Skin epidermis (tissue), 12 donors: ENCODE measurements around the gene SLC23A1.
"Not testable (repeated sequence)": the region's sequence is repeated elsewhere in the genome, so short reads cannot be mapped to it uniquely, and the experiment has no call there.

Experiments
- H3K27ac ChIP-seq, 21 experiments: fragments of 200-600 bp; sonication (generic) in 11 of 21; one replicate each; pipeline ENCODE4 v1.5.0; 2020; ENCODE audit warnings: mild to moderate bottlenecking in 3 of 21, inconsistent platforms in 2 of 21, moderate library complexity in 2 of 21
- H3K4me3 ChIP-seq, 7 experiments: fragments of 200-600 bp; sonication (generic) in 2 of 7; one replicate each; pipeline ENCODE4 v1.5.0; 2020; ENCODE audit warnings: inconsistent platforms in 2 of 7, mild to moderate bottlenecking in 2 of 7, moderate library complexity in 1 of 7

Gene SLC23A1

GRCh38 chr5:139378101-139378825 lies 4.8 kb downstream of the SLC23A1 start:
- Histone ChIP-seq H3K27ac (no peak overlapping the region), H3K4me3 (no peak overlapping the region)

- no peak overlapping the region for H3K27ac ChIP-seq
- no peak overlapping the region for H3K4me3 ChIP-seq
Observed at GRCh38 chr5:139377226-139377625, 5.9 kb downstream of the SLC23A1 start.

DNA sequence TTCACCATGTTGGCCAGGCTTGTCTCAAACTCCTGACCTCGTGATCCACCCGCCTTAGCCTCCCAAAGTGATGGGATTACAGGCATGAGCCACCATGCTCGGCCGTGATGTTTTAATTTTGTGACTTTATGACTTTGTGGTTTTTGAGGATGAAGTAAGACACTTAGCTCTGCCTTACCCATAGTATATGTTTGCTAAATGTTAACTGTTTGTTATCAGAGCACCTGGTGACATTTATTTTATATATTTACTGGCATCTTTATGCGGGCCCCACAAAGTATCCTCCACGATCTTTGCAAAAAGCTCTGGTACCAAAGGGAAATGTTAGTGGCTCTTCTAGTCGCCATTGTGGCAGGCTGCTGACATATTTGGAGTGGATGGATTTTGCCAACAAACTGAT lies 6.7 kb downstream of the SLC23A1 start:
- no peak overlapping the region for H3K27ac ChIP-seq
- H3K4me3 ChIP-seq, result no peak overlapping the region

GRCh38 chr5:139374909-139375308 lies 8.2 kb downstream of the SLC23A1 start:
- no peak overlapping the region for H3K4me3 ChIP-seq
- no peak overlapping the region for H3K27ac ChIP-seq

- no peak overlapping the region for H3K27ac ChIP-seq
- H3K4me3 ChIP-seq, result no peak overlapping the region
Observed at GRCh38 chr5:139371482-139372435, 11.3 kb downstream of the SLC23A1 start.

- Histone ChIP-seq H3K4me3 (no peak overlapping the region), H3K27ac (no peak overlapping the region)
Observed at GRCh38 chr5:139369181-139369580, 13.9 kb downstream of the SLC23A1 start.

DNA sequence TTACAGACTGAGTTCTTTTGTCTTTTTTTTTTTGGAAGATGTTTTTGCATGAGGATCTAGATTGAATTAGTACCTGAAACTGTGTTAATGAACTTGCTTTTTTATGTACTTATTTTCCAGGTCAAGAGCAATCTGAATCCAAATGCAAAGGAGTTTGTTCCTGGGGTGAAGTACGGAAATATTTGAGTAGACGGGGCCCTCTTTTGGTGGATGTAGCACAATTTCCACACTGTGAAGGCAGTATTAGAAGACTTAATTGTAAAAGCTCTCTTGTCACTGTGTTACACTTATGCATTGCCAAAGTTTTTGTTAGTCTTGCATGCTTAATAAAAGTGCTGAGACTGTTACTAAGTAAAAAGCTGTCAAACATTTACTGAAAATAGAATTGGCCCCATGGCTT lies 14.5 kb downstream of the SLC23A1 start:
- no peak overlapping the region for H3K27ac ChIP-seq
- H3K4me3 ChIP-seq, result no peak overlapping the region

GRCh38 chr5:139364466-139364865 lies 18.6 kb downstream of the SLC23A1 start:
- H3K4me3 ChIP-seq, result no peak overlapping the region
- peak overlapping the region in 4 of 21 experiments; percentile 10 to 39 (median 20) for H3K27ac ChIP-seq

- peak overlapping the region in 4 of 21 experiments; percentile 10 to 39 (median 20) for H3K27ac ChIP-seq
- no peak overlapping the region for H3K4me3 ChIP-seq
Observed at GRCh38 chr5:139363937-139364336, 19.2 kb downstream of the SLC23A1 start.

- Histone ChIP-seq H3K27ac (no peak overlapping the region), H3K4me3 (no peak overlapping the region)
Observed at GRCh38 chr5:139361835-139362429, 21.2 kb downstream of the SLC23A1 start.

DNA sequence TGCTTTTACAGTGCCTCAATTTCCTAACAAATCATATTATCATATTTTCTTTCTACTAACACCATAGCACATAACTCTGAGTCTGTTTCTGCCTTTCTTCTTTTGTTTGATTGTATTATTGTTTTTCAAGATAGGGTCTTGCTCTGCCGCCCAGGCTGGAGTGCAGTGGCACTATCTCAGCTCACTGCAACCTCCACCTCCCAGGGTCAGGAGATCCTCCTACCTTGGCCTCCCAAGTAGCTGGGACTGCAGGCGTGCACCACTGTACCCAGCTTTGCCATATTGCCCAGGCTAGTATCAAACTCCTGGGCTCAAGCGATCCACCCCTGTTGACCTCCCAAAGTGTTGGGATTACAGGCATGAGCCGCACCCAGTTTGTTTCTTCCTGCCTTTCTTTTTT lies 22.7 kb downstream of the SLC23A1 start:
- H3K4me3 ChIP-seq, result no peak overlapping the region
- no peak overlapping the region for H3K27ac ChIP-seq

DNA sequence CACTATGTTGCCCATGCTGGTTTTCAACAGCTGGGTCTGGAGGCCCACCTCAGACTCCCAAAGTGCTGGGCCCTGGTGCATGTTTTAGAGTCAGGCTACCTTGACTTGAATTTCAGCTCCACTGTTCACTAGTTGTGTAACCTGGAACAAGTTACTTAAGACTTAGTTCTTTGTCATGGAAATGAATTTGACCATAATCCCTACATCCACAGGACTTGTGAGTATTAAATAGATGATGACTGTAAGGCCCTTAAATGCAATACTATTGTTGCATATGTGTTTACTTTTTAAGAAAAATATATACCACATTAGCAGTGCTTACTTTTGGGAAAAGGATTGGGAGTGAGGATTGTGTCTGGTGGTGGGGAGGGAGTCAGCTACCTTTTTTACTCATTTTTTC lies 25.0 kb downstream of the SLC23A1 start:
- Histone ChIP-seq H3K4me3 (no peak overlapping the region), H3K27ac (no peak overlapping the region)

GRCh38 chr5:139355900-139356299 lies 27.2 kb downstream of the SLC23A1 start:
- not testable (repeated sequence) for H3K4me3 ChIP-seq, H3K27ac ChIP-seq

- Histone ChIP-seq H3K27ac (no peak overlapping the region), H3K4me3 (no peak overlapping the region)
Observed at GRCh38 chr5:139354186-139354585, 28.9 kb downstream of the SLC23A1 start.

DNA sequence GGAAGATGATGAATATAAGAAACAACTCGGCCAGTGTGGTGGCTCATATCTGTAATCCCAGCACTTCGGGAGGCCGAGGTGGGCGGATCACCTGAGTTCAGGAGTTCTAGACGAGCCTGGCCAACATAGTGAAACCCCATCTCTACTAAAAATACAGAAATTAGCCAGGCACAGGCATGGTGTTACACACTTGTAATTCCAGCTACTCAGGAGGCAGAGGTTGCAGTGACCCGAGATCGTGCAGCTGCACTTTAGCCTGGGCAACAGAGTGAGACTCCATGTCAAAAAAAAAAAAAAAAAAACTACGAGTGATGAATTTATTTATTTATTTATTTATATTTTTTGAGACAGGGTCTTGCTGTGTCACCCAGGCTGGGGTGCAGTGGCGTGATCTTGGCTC lies 35.2 kb downstream of the SLC23A1 start:
- not testable (repeated sequence) for H3K4me3 ChIP-seq, H3K27ac ChIP-seq

GRCh38 chr5:139345442-139345841 lies 37.7 kb downstream of the SLC23A1 start:
- not testable (repeated sequence) for H3K27ac ChIP-seq, H3K4me3 ChIP-seq

GRCh38 chr5:139344177-139344576 lies 38.9 kb downstream of the SLC23A1 start:
- no peak overlapping the region for H3K4me3 ChIP-seq

GRCh38 chr5:139343476-139343875 lies 39.6 kb downstream of the SLC23A1 start:
- peak overlapping the region in 4 of 7 experiments; percentile 66 to 95 (median 78) for H3K4me3 ChIP-seq
- peak overlapping the region in 2 of 21 experiments; percentile 29 to 95 for H3K27ac ChIP-seq

More at GRCh38 chr5:139344177-139344576, 38.9 kb downstream of the SLC23A1 start:
- H3K27ac ChIP-seq, result no peak overlapping the region

DNA sequence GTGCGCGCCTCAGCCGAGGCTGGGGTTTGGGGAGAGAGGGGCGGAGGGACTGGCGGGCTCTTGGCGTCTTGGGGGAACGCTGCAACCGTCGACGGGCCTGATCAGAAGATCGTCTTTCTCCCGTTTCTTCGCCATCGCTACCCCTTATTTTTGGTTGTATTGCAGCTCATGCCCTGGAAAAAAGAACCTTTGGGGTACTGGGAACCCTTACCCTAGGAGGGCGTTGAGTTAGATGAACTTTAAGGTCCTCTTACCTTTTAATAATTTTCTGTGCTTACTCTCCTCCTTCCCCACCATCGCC lies 40.7 kb downstream of the SLC23A1 start:
- peak overlapping the region in 20 of 21 experiments; percentile 89 to 99 (median 95) for H3K27ac ChIP-seq
- peak overlapping the region; percentile 66 to 99 (median 82) for H3K4me3 ChIP-seq

GRCh38 chr5:139341689-139342422 lies 41.2 kb downstream of the SLC23A1 start, which contains the start of gene PAIP2:
TSS of gene PAIP2 (plus strand) at chr5:139341854. CDS start at chr5:139363785, 21,931 bp downstream.
- peak within 1 kb of the TSS; percentile 83 to 99 (median 95) for H3K27ac ChIP-seq
- peak within 1 kb of the TSS; percentile 66 to 99 (median 82) for H3K4me3 ChIP-seq
